Activated CD8-positive, alpha-beta memory T cell treated with anti-CD3 and anti-CD28 coated beads for 24 hours (primary cell): ENCODE data around the gene SECISBP2L.

Source experiments
- DNase-seq: peaks from one replicate; pipeline ENCODE4 v3.0.0-alpha.2; 2020

SECISBP2L gene

GRCh38 chr15:49059491-49059890 is 13.2 kb upstream of the SECISBP2L start:
- DNase-seq = no peak

GRCh38 chr15:49058559-49058958 is 12.3 kb upstream of the SECISBP2L start:
- DNase-seq = no peak

- no peak for DNase-seq
Measured at GRCh38 chr15:49055630-49056029, 9.4 kb upstream of the SECISBP2L start.

GRCh38 chr15:49052662-49053061 is 6.4 kb upstream of the SECISBP2L start:
- DNase-seq = no peak

DNA sequence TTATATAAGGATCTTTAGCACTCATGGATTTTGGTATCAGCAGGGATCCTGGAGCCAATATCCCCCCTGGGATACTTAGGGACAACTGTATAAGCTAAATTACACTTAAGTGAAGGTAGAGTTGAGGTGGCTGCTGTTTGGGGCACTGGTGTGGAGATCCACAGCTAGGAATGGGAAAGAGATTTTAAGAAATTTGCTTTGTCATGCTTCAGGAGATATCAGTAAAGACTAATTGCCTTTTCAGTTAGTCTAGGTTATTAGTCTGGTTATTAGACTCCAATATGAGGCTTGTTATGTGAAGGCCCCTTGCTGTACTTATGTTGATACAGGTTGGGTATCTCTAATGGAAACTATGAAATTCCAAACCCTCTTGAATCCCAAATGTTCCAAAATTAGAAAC is 1.2 kb upstream of the SECISBP2L start:
- no peak for DNase-seq

DNA sequence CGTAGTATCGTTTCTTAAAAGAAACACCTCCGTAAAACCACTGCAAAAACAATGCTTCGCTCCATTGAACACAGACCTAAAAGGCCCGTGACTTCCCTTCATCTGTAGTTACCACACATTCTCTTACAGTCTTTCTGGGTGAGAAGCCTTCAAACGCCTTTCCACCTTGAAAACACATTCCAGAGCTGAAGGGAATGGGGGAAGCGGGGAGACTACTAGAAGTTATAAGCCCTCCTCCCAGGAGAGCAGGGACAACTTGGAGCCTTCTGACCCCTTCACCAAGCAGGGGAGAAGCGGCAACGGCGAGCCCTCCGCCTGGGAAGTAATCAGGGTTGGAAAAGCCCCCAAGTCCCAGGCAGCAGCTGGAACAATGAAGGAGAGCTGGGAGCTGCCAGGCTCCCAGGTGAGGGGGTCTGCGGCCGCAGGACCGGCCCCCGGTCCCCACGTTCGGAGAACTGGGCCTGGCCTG is 461 bp downstream of the SECISBP2L start:
- no peak for DNase-seq

GRCh38 chr15:49044766-49045606 is 1.3 kb downstream of the SECISBP2L start:
- DNase-seq = no peak

DNA sequence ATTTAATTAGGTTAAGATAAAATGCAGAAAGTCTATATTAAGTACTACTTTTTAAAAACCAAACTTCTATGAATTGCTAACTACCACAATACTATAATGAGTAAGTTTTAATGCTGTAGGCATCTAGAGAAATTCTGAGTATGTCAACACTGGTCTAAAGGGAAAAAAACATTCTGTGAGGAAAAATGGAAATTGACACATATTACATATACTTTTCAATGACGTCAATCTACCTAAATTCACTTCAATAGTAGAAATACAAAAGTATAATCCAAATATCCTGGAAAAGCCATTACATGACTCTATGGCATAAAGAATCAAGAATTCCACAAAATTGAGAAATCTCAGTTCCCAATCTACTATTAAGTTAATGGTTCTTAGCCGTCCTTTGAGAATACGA is 2.2 kb downstream of the SECISBP2L start:
- no peak for DNase-seq

DNA sequence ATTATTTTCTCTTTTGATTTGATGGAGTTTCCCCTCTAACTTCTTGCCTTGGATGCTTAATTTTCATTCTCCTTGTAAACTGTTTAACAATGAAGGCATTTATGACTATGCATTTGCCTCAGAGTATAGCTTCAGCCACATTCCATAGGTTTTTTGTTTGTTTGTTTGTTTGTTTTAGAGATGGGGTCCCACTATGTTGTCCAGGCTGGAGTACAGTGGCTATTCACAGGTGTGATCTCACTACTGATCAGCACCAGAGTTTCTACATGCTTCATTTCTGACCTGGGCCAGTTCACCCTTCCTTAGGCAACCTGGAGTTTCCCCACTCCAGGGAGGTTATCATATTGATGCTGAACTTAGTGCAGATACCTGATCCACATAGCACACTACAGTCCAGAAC is 4.1 kb downstream of the SECISBP2L start:
- no peak for DNase-seq

DNA sequence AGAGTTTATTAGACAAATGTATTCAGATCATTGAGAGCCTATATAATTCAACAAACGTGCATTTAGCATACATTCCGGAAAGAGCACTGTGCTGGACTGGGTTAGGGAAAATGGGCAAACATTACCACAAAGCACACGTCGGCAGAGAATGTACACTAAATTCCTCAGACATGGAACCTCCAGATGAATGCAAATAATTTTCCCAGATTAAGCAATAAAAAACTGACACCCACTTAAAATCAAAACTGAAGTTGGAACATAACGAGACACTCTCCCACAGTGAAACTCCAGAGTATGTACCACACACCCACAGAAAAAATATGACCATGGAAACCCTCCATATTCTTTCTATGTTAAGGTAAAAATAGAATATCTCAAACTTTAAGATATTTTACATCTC is 4.8 kb downstream of the SECISBP2L start:
- DNase-seq = no peak

- DNase-seq = no peak
Measured at GRCh38 chr15:49040151-49040550, 6.1 kb downstream of the SECISBP2L start.

DNA sequence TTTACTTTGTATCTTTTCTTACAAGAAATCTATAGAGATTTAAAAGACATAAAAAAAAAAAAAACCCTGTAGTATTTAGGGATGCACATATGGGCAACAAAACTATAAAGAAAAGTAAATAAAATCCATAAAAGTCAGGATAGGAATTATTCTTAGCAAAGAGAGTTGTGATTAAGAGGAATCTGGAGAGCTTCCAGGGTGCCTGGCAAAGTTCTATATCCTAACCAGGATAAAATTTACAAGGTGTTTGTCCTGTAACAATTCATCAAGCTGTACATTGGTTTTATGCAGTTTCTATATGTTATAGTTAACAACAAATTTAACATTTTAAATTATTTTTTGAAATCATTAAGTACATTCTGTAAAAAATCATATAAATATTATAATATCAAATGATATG is 7.9 kb downstream of the SECISBP2L start:
- no peak for DNase-seq

DNA sequence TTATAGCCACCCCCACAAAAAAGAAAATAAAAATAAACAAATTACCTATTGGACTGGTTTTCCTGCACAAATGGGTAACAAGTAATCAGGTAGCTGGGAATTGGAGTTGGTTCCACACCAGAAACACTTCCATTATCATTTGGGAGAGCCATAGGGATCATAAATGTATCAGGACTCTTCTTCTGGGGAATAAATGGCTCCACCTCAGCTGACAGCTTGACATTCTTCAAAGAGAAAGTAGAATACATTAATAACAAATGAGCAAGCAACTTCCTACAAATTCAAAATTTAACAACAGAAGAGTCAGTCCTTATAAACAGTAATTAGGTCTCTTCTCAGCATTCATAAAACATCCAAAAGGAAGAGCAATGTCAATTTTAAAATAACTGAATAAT is 8.7 kb downstream of the SECISBP2L start:
- DNase-seq = no peak

DNA sequence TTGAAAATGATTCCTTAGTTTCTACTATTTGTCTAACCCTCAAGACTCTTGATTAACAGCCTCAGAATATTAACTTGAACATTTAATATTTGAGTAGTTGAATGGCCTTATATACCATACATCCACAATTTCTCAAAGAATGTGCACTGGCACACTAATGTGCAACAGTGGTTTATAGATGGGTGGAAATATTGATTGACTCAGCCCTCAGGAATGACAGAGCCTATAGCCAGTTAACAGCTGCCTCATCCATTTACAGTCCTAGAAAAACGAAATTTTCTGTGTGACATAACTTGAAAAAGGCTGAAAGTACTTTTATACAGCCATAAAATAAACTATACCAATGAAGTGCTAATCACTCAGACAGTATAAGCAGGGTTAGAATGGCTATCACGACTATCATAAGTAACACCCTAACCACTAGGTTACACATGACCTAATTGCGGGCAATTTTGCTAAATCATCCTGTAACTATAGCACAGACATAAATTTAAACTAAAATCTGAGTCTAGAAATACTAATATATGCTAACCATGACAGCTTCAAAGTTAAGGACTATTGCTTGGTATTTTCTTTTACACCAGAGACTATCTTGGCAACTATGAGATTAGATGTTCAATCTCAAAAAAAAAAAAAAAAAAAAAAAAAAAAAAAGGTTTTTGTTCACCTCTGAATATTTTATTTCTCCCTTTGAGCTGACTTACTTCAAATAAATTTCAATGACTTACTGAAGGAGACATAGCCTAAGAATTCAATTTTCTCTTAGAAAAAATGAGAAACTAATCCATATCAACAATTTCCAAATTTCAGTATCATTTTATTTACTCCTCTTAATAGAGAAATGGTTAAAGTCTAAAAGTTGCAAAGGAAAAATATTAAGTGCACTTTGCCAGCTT is 9.3 kb downstream of the SECISBP2L start:
- DNase-seq = no peak

GRCh38 chr15:49035825-49036224 is 10.4 kb downstream of the SECISBP2L start:
- DNase-seq = no peak

GRCh38 chr15:49032601-49033145 is 13.6 kb downstream of the SECISBP2L start:
- DNase-seq = no peak

GRCh38 chr15:49031804-49032203 is 14.4 kb downstream of the SECISBP2L start:
- no peak for DNase-seq

DNA sequence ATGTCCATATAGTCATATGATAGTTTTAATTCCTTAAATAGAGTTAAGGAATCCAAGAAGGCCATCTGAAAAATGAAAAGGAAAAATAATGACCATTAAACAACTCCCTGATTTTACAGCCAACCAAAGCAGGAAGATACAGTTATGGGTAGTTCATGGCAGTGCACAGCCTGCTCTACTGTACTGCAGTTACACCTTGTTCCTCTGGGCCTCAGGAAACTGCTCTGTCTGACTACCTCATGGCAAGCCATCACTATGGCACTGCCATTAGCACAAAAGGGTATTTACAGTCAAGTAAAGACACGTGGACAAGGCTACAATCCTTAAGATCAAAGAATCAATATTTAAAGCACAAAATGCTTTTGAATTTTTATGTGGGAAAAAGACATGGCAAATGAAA is 19.5 kb downstream of the SECISBP2L start:
- DNase-seq = no peak

DNA sequence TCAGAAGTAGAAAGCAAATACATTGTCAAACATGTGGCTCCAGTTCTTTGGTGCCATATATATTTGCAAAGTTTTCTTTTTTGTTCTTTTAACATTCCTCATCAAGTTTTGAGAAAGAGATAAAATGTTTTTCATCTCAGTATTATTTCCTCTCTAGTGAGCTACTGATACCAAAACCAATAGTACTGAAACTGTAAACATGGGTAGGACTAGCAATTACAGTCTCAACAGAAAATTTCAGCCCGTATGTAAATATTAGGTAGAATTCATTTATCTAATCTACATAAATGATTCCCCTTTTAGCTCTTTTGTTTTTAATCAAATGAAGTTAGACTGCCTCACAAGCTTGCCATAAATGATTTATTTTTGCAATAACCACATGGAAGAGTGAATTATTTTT is 21.4 kb downstream of the SECISBP2L start:
- DNase-seq = no peak

GRCh38 chr15:49023354-49023753 is 22.9 kb downstream of the SECISBP2L start:
- no peak for DNase-seq

DNA sequence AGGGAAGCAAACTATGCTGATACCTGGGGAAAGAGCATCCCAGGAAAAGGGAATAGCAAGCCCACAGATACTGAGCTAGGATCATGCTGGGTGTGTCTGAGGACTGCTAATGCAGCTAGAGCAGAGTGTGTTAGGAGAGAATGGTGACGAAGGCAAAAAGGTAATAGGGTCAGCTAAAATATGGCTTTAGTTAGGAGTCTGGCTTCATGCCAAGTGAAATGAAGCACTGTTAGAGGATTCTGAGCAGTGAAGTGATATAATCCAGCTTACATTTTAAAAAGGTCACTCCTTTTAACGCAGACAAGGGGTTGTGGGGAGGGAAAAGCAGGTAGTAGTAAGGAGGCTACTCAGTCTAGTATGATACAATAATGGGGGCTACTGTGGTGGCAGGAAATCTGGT is 30.4 kb downstream of the SECISBP2L start:
- no peak for DNase-seq

DNA sequence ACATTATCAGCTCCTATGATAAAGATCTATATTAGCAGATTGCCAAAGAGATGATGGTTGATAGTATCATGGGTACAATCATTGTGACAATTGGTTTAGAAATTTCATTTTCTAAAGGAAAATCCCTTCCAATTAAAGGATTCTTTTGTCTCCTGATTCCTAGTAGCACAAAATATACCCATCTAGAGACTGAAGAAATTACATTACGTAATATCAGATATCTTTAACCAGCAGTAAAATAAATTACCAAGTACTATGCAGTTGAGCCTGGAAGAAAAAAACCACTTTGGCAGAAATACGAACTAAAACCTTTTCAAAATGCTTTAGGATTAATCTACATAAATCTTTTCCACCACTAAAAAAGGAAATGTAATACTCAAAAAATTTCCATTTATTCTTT is 46.9 kb downstream of the SECISBP2L start:
- no peak for DNase-seq

GRCh38 chr15:48996276-48996675 is 50.0 kb downstream of the SECISBP2L start:
- DNase-seq = no peak

DNA sequence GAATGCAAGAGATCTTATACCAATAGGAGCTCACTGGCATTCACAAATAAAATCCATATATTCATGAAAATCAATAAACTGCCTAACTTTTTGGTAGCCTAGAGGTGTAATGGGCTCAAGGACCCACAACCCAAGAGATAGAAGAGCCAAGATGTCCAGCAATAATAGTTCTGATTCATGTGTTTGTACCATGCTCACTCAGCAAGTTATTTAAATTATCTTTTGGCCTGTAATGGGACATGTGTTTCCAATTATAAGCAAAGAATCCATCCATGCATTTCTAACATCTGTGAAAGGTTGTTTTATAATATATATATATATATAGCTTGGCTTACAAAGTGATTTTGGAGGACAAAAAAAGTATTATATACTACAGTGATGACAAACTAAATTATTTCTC is 52.9 kb downstream of the SECISBP2L start:
- no peak for DNase-seq
